DND-41 (cell line): ENCODE data around the gene TMEM134.
A peak's percentile ranks its signal among the peaks of the same experiment; 100 is the strongest.
"Not testable (repeated sequence)": the region's sequence is repeated elsewhere in the genome, so short reads cannot be mapped to it uniquely, and the experiment has no call there.

Experiments
- ATAC-seq: fragments of 200-7000 bp; cut with Tn5 transposase; 3 replicates; pipeline ENCODE4 v1.9.1; 2021; ENCODE audit warnings: low read depth; ENCODE audit not compliant: insufficient read depth
- DNase-seq: peaks from one replicate; pipeline ENCODE4 v3.0.0-alpha.2; 2020
- H2AFZ ChIP-seq: 2 replicates; pipeline ENCODE4 v1.6.0; 2012; ENCODE audit warnings: low read depth, low read length
- H3K27ac ChIP-seq: 2 replicates; pipeline ENCODE4 v1.5.1; 2012; ENCODE audit warnings: low read length, inconsistent platforms
- H3K27me3 ChIP-seq: fragments of 200-600 bp; sonication (generic); 2 replicates; pipeline ENCODE4 v1.6.0; 2012; ENCODE audit warnings: low read length, mild to moderate bottlenecking, inconsistent platforms; ENCODE audit not compliant: insufficient read depth, poor library complexity
- H3K36me3 ChIP-seq: 2 replicates; pipeline ENCODE4 v1.5.1; 2012; ENCODE audit warnings: low read length, inconsistent platforms; ENCODE audit not compliant: insufficient read depth
- H3K4me1 ChIP-seq: 2 replicates; pipeline ENCODE4 v1.5.1; 2012; ENCODE audit warnings: mild to moderate bottlenecking, low read length; ENCODE audit not compliant: insufficient read depth
- H3K4me2 ChIP-seq: 2 replicates; pipeline ENCODE4 v1.6.0; 2012; ENCODE audit warnings: mild to moderate bottlenecking, moderate library complexity, low read length, inconsistent platforms; ENCODE audit not compliant: insufficient read depth
- H3K4me3 ChIP-seq, 2 experiments: fragments of 200-600 bp in 1 of 2; shearing (Covaris generic) in 1 of 2; 2 replicates each; pipeline ENCODE4 v1.5.1; 2012 to 2016; ENCODE audit warnings: inconsistent platforms in 2 of 2, low read length in 2 of 2, mild to moderate bottlenecking in 2 of 2, low read depth in 1 of 2, moderate library complexity in 1 of 2
- H3K79me2 ChIP-seq: 2 replicates; pipeline ENCODE4 v1.6.0; 2012; ENCODE audit warnings: low read length, inconsistent platforms; ENCODE audit not compliant: insufficient read depth
- H3K9ac ChIP-seq: 2 replicates; pipeline ENCODE4 v1.6.0; 2012; ENCODE audit warnings: low read depth, mild to moderate bottlenecking, inconsistent platforms, low read length, moderate library complexity
- H3K9me3 ChIP-seq: 2 replicates; pipeline ENCODE4 v1.5.1; 2012; ENCODE audit warnings: low read length, moderate library complexity, mild to moderate bottlenecking, inconsistent platforms; ENCODE audit not compliant: insufficient read depth, severe bottlenecking
- H4K20me1 ChIP-seq: 2 replicates; pipeline ENCODE4 v1.6.0; 2012; ENCODE audit warnings: low read length; ENCODE audit not compliant: insufficient read depth
- CTCF ChIP-seq: IDR thresholded peaks from 2 replicates; pipeline ENCODE4 v1.5.1; 2012; ENCODE audit warnings: borderline replicate concordance, low read length, moderate library complexity, mild to moderate bottlenecking; ENCODE audit not compliant: poor library complexity, severe bottlenecking; ENCODE audit errors: extremely low read depth
- EZH2 ChIP-seq: IDR thresholded peaks from 3 replicates; pipeline ENCODE4 v1.6.1; 2012; ENCODE audit warnings: borderline replicate concordance, low read depth, mild to moderate bottlenecking, moderate library complexity, low read length, inconsistent platforms; ENCODE audit not compliant: severe bottlenecking

TMEM134 gene

GRCh38 chr11:67482827-67483798 is 14.1 kb upstream of the TMEM134 start, which contains the start of gene AIP:
Gene AIP, plus strand, starts transcription at chr11:67483026. Its CDS starts 133 bp downstream, at chr11:67483159.
- Histone ChIP-seq H3K9ac (peak within 1 kb of the TSS; percentile 95), H3K79me2 (peaks cover 45% of the 10 kb centered on the region), H2AFZ (peak within 1 kb of the TSS; percentile 87), H3K27ac (peak within 1 kb of the TSS; percentile 99), H3K27me3 (no peaks in the 10 kb centered on the region), H3K4me3 (peak within 1 kb of the TSS; percentile 28 to 68), H4K20me1 (peaks cover 19% of the 10 kb centered on the region), H3K36me3 (peaks cover 31% of the 10 kb centered on the region), H3K4me1 (peaks cover 44% of the 10 kb centered on the region), H3K4me2 (peak within 1 kb of the TSS; percentile 76), H3K9me3 (no peaks in the 10 kb centered on the region)
- DNase-seq (peak; percentile 99), ATAC-seq (peak; percentile 81)
- no peak for TF ChIP-seq EZH2
- peak; percentile 40 for TF ChIP-seq CTCF

GRCh38 chr11:67482275-67482826 is 13.3 kb upstream of the TMEM134 start:
- Histone ChIP-seq H3K36me3 (peaks cover 23% of the 10 kb centered on the region), H3K9me3 (no peaks in the 10 kb centered on the region), H2AFZ (peak overlapping the region; percentile 87), H3K27me3 (no peaks in the 10 kb centered on the region), H4K20me1 (peaks cover 12% of the 10 kb centered on the region), H3K4me2 (peak overlapping the region; percentile 76), H3K9ac (peak overlapping the region; percentile 95), H3K4me3 (peak overlapping the region; percentile 28 to 68), H3K79me2 (peaks cover 38% of the 10 kb centered on the region), H3K27ac (peak overlapping the region; percentile 99), H3K4me1 (peaks cover 44% of the 10 kb centered on the region)
- DNase-seq = peak; percentile 7
- ATAC-seq = no peak
- TF ChIP-seq CTCF (no peak), EZH2 (no peak)

- not testable (repeated sequence) for H3K79me2 ChIP-seq, H3K9me3 ChIP-seq, H3K4me2 ChIP-seq, H3K27me3 ChIP-seq, H3K36me3 ChIP-seq, DNase-seq, H3K9ac ChIP-seq, H3K4me1 ChIP-seq, H2AFZ ChIP-seq, H4K20me1 ChIP-seq, ATAC-seq, H3K4me3 ChIP-seq, H3K27ac ChIP-seq
These were observed 8.4 kb upstream of the TMEM134 start for GRCh38 chr11:67477344-67478050.

GRCh38 chr11:67476692-67477091 is 7.6 kb upstream of the TMEM134 start:
- not testable (repeated sequence) for ATAC-seq, H4K20me1 ChIP-seq, H3K36me3 ChIP-seq, H3K4me2 ChIP-seq, H2AFZ ChIP-seq, H3K79me2 ChIP-seq, H3K27ac ChIP-seq, H3K4me1 ChIP-seq, H3K4me3 ChIP-seq, H3K9me3 ChIP-seq, DNase-seq, H3K9ac ChIP-seq, H3K27me3 ChIP-seq
